Measurements from ENCODE around the gene MYH14. TPM values are rescaled to one million over a fixed set of nuclear protein-coding genes. Genes with fewer than 3 reads are reported as not detected.

MYH14 gene
- total RNA-seq, 1 donor from 2014 or later: not detected

GRCh38 chr19:50257141-50257540 lies 53.7 kb downstream of the MYH14 start:
- Histone ChIP-seq H3K4me3 (ENCODE audit: insufficient read depth, low read depth, low read length) (no peak overlapping the region), H3K27me3 (ENCODE audit: insufficient read depth, low read length) (no peaks in the 10 kb centered on the region), H3K79me2 (ENCODE audit: insufficient read depth, low read length) (no peaks in the 10 kb centered on the region), H3K4me1 (ENCODE audit: insufficient read depth, low read length) (no peaks in the 10 kb centered on the region), H3K27ac (ENCODE audit: low read depth, low read length) (no peak overlapping the region), H2AFZ (ENCODE audit: low read depth, low read length) (no peak overlapping the region), H3K9me3 (ENCODE audit: insufficient read depth, low read depth, low read length) (peaks cover 9% of the 10 kb centered on the region), H3K4me2 (ENCODE audit: low read length) (no peak overlapping the region), H4K20me1 (ENCODE audit: insufficient read depth, low read length) (no peaks in the 10 kb centered on the region), H3K9ac (ENCODE audit: low read length) (no peak overlapping the region), H3K36me3 (ENCODE audit: insufficient read depth, low read length) (no peaks in the 10 kb centered on the region)
- Mint-ChIP-seq H3K36me3 (ENCODE audit: low read depth, unreplicated experiment) (no peaks in the 10 kb centered on the region), H3K9me3 (ENCODE audit: unreplicated experiment) (peaks cover 37% of the 10 kb centered on the region), H3K4me1 (ENCODE audit: low read depth, unreplicated experiment) (no peaks in the 10 kb centered on the region), H3K27ac (ENCODE audit: unreplicated experiment) (no peak overlapping the region), H3K4me3 (ENCODE audit: unreplicated experiment) (no peak overlapping the region), H3K27me3 (ENCODE audit: low read depth, unreplicated experiment) (no peaks in the 10 kb centered on the region)
- no peak for DNase-seq (ENCODE audit: low read depth)
- no peak for TF ChIP-seq EZH2 (IDR thresholded peaks at IDR 0.05; ENCODE audit: insufficient read depth, low read length)
- no peak for TF ChIP-seq CTCF (IDR thresholded peaks at IDR 0.05; ENCODE audit: insufficient read depth, low read depth, low read length)
- FAIRE-seq: no peak

GRCh38 chr19:50258918-50259372 lies 55.5 kb downstream of the MYH14 start:
- Histone ChIP-seq H2AFZ (ENCODE audit: low read depth, low read length) (no peak overlapping the region), H3K79me2 (ENCODE audit: insufficient read depth, low read length) (no peaks in the 10 kb centered on the region), H3K4me2 (ENCODE audit: low read length) (no peak overlapping the region), H3K4me3 (ENCODE audit: insufficient read depth, low read depth, low read length) (no peak overlapping the region), H3K27me3 (ENCODE audit: insufficient read depth, low read length) (no peaks in the 10 kb centered on the region), H3K9ac (ENCODE audit: low read length) (no peak overlapping the region), H3K36me3 (ENCODE audit: insufficient read depth, low read length) (no peaks in the 10 kb centered on the region), H3K27ac (ENCODE audit: low read depth, low read length) (no peak overlapping the region), H3K4me1 (ENCODE audit: insufficient read depth, low read length) (no peaks in the 10 kb centered on the region), H3K9me3 (ENCODE audit: insufficient read depth, low read depth, low read length) (peaks cover 9% of the 10 kb centered on the region), H4K20me1 (ENCODE audit: insufficient read depth, low read length) (no peaks in the 10 kb centered on the region)
- H3K9me3 Mint-ChIP-seq (ENCODE audit: unreplicated experiment): peaks cover 28% of the 10 kb centered on the region
- H3K4me3 Mint-ChIP-seq (ENCODE audit: unreplicated experiment): no peak overlapping the region
- H3K27ac Mint-ChIP-seq (ENCODE audit: unreplicated experiment): no peak overlapping the region
- no peaks in the 10 kb centered on the region for H3K4me1 Mint-ChIP-seq (ENCODE audit: low read depth, unreplicated experiment)
- no peaks in the 10 kb centered on the region for H3K27me3 Mint-ChIP-seq (ENCODE audit: low read depth, unreplicated experiment)
- FAIRE-seq (no peak), DNase-seq (ENCODE audit: low read depth) (no peak)
- TF ChIP-seq CTCF (IDR thresholded peaks at IDR 0.05; ENCODE audit: insufficient read depth, low read depth, low read length) (no peak), EZH2 (IDR thresholded peaks at IDR 0.05; ENCODE audit: insufficient read depth, low read length) (no peak)
- no peaks in the 10 kb centered on the region for H3K36me3 Mint-ChIP-seq (ENCODE audit: low read depth, unreplicated experiment)

GRCh38 chr19:50261446-50261970 lies 58.1 kb downstream of the MYH14 start:
- H3K4me2 ChIP-seq (ENCODE audit: low read length): no peak overlapping the region
- H3K27me3 ChIP-seq (ENCODE audit: insufficient read depth, low read length): no peaks in the 10 kb centered on the region
- no peaks in the 10 kb centered on the region for H3K4me1 ChIP-seq (ENCODE audit: insufficient read depth, low read length)
- DNase-seq (ENCODE audit: low read depth) (no peak), FAIRE-seq (no peak)
- Mint-ChIP-seq H3K36me3 (ENCODE audit: low read depth, unreplicated experiment) (no peaks in the 10 kb centered on the region), H3K4me1 (ENCODE audit: low read depth, unreplicated experiment) (no peaks in the 10 kb centered on the region), H3K9me3 (ENCODE audit: unreplicated experiment) (peaks cover 18% of the 10 kb centered on the region), H3K4me3 (ENCODE audit: unreplicated experiment) (no peak overlapping the region), H3K27me3 (ENCODE audit: low read depth, unreplicated experiment) (no peaks in the 10 kb centered on the region), H3K27ac (ENCODE audit: unreplicated experiment) (no peak overlapping the region)
- H3K9ac ChIP-seq (ENCODE audit: low read length): no peak overlapping the region
- no peaks in the 10 kb centered on the region for H3K79me2 ChIP-seq (ENCODE audit: insufficient read depth, low read length)
- no peaks in the 10 kb centered on the region for H3K36me3 ChIP-seq (ENCODE audit: insufficient read depth, low read length)
- peaks cover 9% of the 10 kb centered on the region for H3K9me3 ChIP-seq (ENCODE audit: insufficient read depth, low read depth, low read length)
- no peak overlapping the region for H3K4me3 ChIP-seq (ENCODE audit: insufficient read depth, low read depth, low read length)
- no peak overlapping the region for H3K27ac ChIP-seq (ENCODE audit: low read depth, low read length)
- H2AFZ ChIP-seq (ENCODE audit: low read depth, low read length): no peak overlapping the region
- H4K20me1 ChIP-seq (ENCODE audit: insufficient read depth, low read length): no peaks in the 10 kb centered on the region
- TF ChIP-seq EZH2 (IDR thresholded peaks at IDR 0.05; ENCODE audit: insufficient read depth, low read length) (no peak), CTCF (IDR thresholded peaks at IDR 0.05; ENCODE audit: insufficient read depth, low read depth, low read length) (no peak)
